ENCODE results near the gene LYSMD4. TPM values are rescaled to one million over a fixed set of nuclear protein-coding genes. Genes with fewer than 3 reads are reported as not detected.

Gene LYSMD4
- polyA plus RNA-seq, 2 of the 4 experiments (the other 2 are of a cell fraction) = 3.8 to 6.0 TPM

GRCh38 chr15:99703603-99704443 is 29.4 kb downstream of the LYSMD4 start (continued):
- TF ChIP-seq HES2 (IDR thresholded peaks at IDR 0.05) (no peak), RNF2 (IDR thresholded peaks at IDR 0.05; ENCODE audit: borderline replicate concordance, low read depth) (no peak), EP300 (IDR thresholded peaks at IDR 0.05) (no peak), ATOH8 (CRISPR knock-in tag; IDR thresholded peaks at IDR 0.05; ENCODE audit: low read depth) (no peak), ZFP36 (IDR thresholded peaks at IDR 0.05; ENCODE audit: borderline replicate concordance, partially characterized antibody) (no peak), CHD2 (IDR thresholded peaks at IDR 0.05; ENCODE audit: low read length, partially characterized antibody) (no peak), CBX8 (IDR thresholded peaks at IDR 0.05) (no peak), CBX2 (IDR thresholded peaks at IDR 0.05; ENCODE audit: borderline replicate concordance, low read depth) (no peak), EHF (CRISPR knock-in tag; IDR thresholded peaks at IDR 0.05) (no peak), HOXB5 (CRISPR knock-in tag; IDR thresholded peaks at IDR 0.05) (no peak), HOXB13 (CRISPR knock-in tag; IDR thresholded peaks at IDR 0.05; ENCODE audit: low read depth) (no peak), POLR2AphosphoS2 (conservative IDR thresholded peaks at IDR 0.05; ENCODE audit: low read length) (no peak), JUN (IDR thresholded peaks at IDR 0.05) (peak in 1 of 2 experiments; percentile 28; a peak in 1 of 5 replicates), PBX3 (IDR thresholded peaks at IDR 0.05) (no peak), CHD4 (IDR thresholded peaks at IDR 0.05; ENCODE audit: borderline replicate concordance) (no peak), MYC (IDR thresholded peaks at IDR 0.05; ENCODE audit: borderline replicate concordance, low read length) (no peak), MAX (IDR thresholded peaks at IDR 0.05) (no peak), MAFK (IDR thresholded peaks at IDR 0.05; ENCODE audit: partially characterized antibody) (no peak), RFX5 (IDR thresholded peaks at IDR 0.05) (no peak), E2F6 (IDR thresholded peaks at IDR 0.05; ENCODE audit: borderline replicate concordance, low read depth) (no peak), HMGXB4 (CRISPR knock-in tag; IDR thresholded peaks at IDR 0.05; ENCODE audit: borderline replicate concordance) (no peak), TFCP2L1 (CRISPR knock-in tag; IDR thresholded peaks at IDR 0.05) (no peak), NPAS2 (CRISPR knock-in tag; IDR thresholded peaks at IDR 0.05; ENCODE audit: borderline replicate concordance) (no peak), SMC3 (IDR thresholded peaks at IDR 0.05) (peak; percentile 61)
